GM18502 (cell line): ENCODE measurements around the gene TKT.
"Not testable (repeated sequence)": the region's sequence is repeated elsewhere in the genome, so short reads cannot be mapped to it uniquely, and the experiment has no call there.

ENCODE experiments used
- ATAC-seq: cut with Tn5 transposase; IDR thresholded peaks from one replicate; pipeline ENCODE4 v1.9.1; 2021; ENCODE audit warnings: mild to moderate bottlenecking; ENCODE audit not compliant: unreplicated experiment, poor library complexity

TKT gene, protein sequence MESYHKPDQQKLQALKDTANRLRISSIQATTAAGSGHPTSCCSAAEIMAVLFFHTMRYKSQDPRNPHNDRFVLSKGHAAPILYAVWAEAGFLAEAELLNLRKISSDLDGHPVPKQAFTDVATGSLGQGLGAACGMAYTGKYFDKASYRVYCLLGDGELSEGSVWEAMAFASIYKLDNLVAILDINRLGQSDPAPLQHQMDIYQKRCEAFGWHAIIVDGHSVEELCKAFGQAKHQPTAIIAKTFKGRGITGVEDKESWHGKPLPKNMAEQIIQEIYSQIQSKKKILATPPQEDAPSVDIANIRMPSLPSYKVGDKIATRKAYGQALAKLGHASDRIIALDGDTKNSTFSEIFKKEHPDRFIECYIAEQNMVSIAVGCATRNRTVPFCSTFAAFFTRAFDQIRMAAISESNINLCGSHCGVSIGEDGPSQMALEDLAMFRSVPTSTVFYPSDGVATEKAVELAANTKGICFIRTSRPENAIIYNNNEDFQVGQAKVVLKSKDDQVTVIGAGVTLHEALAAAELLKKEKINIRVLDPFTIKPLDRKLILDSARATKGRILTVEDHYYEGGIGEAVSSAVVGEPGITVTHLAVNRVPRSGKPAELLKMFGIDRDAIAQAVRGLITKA

DNA sequence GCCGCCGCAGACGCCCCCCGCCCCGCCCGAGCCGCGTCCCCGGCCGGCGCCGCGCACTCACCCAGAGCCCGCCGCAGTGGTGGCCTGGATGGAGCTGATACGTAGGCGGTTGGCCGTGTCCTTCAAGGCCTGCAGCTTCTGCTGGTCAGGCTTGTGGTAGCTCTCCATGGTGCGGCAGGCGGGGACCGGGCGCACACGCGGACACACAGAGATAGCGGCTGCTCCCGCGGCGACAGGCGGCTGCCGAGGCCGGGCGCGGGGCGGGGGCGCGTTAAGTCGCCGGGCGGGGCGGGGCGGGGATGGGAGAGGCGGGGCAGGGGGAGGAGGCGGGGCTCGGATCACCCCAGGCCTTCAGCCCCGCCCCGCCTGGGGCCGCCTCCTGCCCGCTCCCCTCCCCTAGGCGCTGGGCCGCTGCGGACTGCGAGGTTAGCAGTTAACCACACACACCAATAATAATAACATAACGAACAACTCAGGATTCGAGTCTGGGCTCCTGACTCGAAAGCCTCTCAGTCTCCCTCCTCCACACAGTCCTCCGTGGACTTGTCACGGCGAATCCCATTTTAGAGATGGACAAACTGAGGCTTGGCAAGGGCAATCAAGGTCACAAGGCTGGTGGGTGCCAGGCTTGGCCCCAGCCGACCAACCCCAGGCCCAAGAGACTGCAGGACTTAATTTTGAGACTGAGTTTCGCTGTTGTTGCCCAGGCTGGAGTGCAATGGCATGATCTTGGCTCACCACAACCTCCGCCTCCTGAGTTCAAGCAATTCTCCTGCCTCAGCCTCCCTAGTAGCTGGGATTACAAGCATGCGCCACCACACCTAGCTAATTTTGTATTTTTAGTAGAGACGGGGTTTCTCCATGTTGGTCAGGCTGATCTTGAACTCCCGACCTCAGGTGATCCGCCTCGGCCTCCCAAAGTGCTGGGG is at the start of gene TKT:
TKT (minus strand) TSS at position 248 of the 929 bp plus-strand sequence; CDS start at position 168, 80 bp downstream.
- ATAC-seq: peak; percentile 60

DNA sequence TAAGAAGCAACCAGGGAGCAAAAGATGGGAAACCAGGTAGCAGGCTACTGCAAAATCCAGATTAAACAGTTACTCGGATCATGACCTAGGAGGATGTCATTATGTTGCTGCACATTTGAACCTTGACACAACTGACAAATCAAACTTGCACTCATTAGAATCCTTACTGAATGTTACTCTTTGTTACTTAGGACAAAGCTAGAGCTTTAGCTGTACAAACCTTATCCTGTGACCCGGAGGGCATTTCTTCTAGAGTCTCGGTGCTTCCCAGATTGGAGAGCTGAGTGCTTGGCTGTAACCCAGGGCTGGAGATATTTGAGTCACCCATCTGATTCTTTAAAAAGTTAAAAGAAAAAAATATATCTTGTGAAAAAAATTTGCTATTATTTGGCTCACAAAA is 48.1 kb upstream of the TKT start:
- ATAC-seq: no peak

DNA sequence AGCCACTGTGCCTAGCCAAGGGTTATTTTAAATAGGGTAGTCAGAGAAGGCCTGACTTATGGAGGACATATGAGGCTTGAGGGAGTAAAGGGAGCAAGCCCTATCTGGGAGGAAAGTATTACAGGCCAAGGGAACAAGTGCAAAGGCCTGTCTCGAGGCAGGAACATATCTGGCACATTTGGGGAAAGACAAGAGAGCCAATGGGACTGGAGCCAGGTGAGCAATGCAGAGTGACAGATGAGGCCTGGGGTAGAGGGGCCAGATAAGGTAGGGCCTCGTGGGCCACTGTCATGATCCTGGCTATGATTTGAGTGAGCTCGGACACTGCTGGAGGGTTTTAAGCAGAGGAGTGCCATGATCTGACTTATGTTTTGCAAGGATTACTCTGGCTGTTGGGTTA is 47.7 kb upstream of the TKT start:
- ATAC-seq: no peak

DNA sequence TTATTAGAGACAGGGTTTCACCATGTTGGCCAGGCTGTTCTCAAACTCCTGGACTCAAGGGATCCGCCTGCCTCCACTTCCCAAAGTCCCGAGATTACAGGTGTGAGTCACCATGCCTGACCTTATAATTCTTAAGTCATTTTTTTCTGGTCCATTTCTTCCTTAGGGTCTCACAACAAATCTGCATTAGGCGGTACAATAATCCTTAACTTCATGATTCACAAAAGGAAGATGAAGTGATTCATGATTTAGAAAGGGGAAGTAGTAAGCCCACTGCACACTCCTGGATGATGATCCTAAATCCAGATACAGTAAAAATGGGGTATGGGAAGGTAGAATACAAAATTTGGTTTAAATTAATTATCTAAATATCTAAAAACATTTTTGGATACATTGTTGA is 45.0 kb upstream of the TKT start:
- no peak for ATAC-seq

DNA sequence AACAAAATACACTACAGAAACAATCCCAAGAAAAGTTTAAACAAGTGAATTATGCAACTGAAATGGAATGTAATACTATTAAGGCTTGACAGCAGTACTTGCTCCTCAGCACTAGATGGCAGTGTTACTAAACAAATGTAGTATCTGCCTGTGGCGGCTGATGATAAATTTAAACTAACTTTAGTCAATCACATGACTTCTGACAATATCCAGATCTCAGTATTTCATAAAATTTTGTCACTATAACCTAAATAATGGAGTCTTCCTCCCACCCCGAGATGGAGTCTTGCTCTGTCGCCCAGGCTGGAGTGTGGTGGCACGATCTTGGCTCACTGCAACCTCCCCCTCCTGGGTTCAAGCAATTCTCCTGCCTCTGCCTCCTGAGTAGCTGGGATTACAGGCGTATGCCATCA is 43.8 kb upstream of the TKT start:
- ATAC-seq: not testable (repeated sequence)

DNA sequence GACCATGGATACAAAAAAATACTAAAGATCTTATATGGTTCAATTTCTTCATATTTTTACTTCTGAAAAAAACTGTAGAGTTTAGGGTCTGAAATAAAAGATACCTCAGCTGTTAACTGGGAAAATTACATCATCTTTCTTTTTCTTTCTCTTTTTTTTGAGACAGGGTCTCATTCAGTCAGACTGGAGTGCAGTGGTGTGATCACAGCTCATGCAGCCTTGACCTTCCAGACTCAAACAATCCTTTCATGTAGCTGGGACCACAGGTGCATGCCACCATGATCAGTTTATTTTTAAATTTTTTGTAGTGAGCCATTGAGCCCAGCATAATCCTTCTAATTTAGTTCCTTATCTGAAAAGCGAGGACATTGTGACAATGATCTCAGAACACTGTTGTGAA is 39.6 kb upstream of the TKT start:
- ATAC-seq: no peak

DNA sequence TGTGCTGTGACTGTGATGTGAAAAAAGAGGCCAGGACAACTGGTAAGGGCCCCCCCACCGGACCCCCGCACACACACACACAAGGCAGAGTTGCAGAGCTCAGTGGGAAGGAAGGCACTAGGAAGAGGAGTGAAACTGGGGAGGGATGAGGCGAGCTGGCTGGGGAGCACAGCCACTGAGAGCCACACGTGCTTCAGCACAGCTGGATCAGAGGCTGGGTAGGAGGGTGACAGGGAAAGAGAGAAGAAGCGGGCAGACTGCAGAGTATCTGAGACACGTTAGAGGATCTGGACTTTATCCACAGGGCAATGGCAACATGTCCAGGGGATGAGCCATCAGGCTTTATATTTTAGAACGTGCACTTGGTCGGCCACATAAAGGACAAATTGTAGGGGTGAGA is 38.0 kb upstream of the TKT start:
- ATAC-seq: no peak

DNA sequence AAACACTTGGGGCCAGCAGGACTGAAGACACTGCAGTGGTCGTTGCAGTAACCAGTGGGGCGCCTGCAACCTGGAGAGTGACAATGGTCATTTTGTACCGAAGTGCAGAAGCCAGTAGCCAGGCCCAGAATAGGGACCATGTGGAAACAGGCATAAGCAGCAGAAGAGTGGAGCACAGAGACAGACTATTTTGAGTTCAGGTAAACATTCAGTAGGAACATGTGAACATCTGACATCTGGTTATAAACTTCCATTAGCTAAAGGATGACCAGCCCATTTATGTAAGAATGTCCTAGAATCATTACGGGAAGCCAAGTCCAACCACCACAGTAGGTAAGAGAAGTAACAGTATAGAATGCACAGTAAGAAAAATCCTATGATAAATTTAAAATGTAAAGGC is 32.4 kb upstream of the TKT start:
- ATAC-seq: no peak

DNA sequence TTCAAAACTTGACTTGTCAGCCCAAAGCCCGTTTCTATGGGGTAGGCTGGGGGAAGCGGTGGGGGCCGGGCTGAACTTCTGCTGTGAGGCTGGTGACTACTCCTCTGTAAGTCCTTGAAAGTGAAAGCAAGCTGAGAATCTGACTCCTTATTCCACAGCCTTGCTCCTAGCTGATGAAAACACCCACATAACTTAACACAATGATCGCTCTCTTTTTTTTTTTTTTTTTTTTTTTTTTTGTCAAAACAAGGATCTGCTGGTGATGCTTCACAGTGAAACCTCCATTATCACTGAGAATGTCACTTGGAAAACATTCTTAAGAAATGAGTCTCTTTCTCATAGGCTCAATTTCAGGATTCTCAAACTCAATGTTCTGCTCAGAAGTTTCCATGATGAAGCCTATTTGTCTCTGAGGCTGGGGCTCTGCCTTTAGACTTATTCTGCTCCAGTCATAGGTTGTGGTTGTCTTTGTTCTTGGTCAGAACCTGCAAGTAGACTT is 31.4 kb upstream of the TKT start:
- no peak for ATAC-seq

DNA sequence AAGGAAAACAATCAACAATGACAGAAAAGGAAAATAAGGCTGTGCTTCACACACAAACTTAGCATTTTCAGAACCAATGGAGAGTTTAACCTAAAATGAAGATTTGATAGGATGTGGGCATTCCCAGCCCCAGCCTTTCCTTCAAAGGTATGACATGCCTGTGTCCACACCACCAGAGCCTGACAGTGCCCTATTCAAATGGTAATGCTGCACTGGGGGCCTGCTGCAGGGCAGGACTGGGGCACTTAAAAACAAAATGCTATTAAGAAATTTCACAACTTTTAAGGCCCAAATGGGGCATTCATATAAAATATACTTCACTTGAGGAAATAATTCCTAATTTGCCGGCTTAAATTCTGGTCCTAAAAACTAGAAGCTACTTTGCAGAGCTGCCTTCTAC is 30.9 kb upstream of the TKT start:
- no peak for ATAC-seq

DNA sequence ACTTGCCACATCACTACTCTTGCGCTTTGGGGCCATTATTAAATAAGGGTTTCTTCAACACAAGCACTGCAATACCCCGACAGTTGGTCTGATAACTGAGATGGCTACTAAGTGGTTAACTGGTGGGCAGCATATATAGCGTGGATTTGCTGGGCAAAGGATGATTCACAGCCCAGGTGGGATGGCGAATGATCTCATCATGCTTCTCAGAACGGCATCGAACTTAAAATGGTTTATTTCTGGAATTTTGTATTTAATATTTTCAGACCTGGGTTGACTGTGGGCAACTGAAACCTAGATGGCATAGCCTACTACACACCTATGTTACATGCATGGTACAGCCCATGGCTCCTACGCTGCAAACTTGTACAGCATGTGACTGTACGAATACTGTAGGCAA is 26.8 kb upstream of the TKT start:
- ATAC-seq: no peak

DNA sequence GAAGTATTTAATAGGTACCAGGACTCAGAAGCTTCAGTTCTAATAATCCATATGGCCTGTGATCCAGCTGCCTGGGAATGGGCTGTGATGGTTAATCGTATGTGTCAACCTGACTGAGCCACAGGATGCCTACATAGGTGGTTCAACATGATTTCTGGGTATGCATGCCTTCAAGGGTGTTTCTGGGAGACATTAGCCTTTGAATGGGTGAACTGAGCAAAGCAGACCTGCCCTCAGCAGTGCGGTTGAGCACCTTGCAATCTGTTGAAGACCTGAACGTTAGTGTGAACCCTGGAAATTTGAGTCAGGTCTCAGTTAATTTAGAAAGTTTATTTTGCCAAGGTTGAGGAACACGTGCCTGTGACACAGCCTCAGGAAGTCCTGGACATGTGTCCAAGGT is 22.8 kb upstream of the TKT start:
- no peak for ATAC-seq

DNA sequence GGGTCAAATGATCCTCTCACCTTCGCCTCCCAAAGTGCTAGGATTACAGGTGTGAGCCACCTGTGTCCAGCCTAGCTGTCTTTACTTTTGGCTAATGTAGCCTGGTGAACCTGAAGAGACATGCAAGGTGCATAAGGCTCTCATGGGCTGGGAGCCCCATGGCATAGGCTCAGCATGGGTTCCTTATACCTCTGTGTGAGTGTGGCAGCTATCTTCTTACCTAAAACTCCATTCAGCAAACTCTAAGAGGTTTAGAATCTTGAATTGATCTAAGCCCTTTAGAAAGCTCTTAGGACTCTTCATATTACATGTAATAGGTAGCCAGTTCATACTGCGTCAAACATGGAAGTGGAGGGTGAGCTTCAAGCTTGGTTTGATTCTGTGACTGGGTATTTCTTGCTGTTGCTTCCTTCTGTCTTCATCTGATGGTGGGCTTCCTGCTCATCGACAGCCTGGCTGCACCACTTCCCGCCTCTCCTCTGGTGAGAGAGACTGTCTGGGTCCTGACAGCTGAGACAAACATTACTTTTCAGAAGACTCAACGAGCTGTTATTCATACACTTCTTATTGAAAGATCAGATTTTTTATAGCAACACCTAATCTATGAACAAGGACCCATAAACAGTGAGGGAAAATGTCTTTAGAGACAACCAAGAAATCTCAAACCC is 19.2 kb upstream of the TKT start:
- ATAC-seq: no peak

DNA sequence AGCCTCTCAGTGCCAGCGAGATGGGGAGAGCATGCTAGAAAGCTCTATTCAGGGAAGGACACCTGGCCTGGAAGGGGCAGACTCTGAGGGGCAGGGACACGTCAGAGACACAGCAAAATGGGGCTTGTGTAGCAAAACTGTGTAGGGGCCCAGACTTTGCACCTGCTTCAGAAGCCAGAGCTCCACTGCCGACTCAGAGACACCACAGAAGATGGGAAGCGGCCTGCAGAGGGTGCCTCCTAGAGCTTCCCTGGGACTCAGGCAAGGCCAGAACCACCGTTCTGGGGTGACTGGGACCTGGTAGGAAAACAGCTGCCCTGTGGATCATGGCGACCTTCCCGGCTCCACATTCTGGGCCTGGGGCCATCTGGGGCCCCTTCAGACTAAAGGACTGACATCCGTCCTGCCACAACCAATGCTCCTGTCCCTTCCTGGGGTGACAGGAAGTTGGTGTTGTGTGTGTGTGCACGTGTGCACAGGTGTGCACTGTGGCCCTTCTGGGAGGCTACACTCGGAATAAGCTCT is 17.4 kb upstream of the TKT start:
- no peak for ATAC-seq

DNA sequence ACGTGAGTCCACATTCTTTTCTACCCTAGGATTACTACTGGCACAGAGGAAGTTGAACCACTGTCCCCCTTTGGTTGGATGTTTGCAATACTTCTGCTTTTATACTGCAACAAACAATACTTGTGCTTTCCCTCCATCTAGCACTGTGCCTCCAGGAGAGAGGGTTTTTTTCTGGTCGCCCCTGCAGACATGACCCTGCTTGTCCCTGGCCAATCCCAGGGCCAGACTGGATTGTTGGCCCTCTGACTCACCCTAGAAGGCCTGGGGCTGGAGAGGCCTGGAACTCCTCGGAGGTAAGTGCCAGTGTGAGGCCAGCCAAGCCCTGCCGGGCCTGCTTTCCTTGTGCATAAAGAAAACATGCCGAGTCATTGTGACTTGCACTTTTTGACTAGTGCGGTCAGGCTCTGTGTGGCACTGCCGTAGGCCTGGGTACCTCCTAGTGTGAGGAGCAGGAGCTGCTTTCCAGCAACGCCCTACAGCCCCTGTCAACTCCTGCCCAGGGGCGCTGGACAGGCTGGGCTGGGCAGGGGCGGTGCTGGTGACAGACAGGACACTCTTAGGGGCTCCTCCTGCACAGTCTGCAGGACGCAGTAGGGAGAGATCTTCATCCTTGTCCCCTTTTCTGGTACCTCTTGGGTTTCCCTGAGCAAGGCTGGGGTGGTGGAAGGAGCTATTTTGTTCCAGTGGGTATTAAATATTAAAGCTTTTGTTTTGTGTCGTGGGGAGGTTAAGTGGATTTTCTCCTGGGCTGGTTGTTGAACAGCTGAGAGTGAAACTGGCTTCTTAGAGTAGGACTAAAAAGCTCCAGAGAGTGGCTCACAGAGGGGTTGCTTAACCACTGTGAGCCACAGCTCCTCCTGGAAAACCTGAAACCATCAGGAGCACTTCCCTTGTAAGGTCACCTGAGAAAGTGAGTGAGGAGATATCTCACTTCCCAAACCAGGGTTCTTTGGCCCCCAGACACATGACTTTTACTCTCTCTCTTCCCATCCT is 14.4 kb upstream of the TKT start:
- ATAC-seq: peak; percentile 81

DNA sequence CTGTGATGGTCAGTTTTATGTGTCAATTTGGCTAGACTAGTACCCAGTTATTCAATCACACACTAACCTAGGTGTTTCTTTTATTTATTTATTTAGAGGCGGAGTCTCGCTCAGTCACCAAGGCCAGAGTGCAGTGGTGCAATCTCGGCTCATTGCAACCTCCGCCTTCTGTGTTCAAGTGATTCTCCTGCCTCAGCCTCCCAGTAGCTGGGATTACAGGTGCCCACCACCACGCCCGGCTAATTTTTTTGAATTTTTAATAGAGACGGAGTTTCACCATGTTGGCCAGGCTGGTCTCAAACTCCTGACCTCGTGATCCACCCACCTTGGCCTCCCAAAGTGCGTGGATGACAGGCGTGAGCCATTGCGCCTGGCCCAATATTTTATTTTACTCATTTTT is 13.4 kb upstream of the TKT start:
- not testable (repeated sequence) for ATAC-seq

DNA sequence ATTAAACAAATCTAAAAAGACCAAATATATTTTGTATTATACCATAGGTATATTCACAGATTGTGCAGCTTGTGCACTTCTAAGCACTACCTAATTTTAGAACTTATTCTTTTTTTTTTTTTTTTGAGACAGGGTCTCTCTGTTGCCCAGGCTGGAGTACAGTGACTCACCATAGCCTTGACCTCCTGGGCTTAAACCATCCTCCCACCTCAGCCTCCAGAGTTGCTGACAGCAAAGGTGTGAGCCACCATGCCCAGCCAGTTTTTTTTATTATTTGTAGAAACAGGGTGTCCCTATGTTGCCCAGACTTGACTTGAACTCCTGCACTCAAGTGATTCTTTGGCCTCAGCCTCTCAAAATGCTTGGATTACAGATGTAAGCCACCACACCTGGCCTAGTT is 11.9 kb upstream of the TKT start:
- ATAC-seq: no peak

DNA sequence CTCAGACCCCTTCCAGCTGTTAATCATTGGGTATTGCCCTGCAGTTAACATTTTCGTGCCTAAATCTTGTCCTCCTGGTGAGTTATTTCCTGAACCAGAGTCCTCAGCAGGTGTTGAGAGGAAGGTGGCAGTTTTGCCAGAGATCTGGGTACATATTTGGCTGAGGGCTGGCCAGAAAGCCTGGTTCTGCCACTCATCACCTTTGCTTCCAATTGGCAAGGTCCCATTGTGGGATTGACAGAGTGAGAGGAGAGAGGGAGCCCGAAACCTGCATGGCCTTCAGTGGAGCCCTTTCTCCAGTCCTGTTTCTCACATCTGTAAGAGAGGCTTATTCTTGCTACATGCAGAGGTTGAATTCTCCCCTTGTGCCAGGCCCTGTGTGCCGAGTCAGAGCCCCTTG is 8.9 kb upstream of the TKT start:
- ATAC-seq: no peak

DNA sequence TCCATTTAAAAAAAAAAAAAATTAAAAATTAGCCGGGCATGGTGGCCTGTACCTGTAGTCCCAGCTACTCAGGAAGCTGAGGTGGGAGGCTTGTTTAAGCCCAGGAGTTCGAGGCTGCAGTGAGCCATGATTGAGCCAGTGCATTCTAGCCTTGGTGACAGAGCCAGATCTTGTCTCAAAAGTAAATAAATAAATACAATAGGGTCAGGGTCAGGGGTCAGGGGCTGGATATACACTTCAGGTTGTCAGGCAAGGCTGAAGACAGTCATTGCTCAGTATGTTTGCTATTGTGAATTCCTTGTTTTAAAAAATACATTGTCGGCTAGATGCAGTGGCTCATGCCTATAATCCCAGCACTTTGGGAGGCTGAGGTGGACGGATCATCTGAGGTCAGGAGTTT is 8.1 kb upstream of the TKT start:
- ATAC-seq: no peak
